GM13976 (cell line): Measurements from ENCODE around the gene HDAC9.
"Not testable (repeated sequence)": the region's sequence is repeated elsewhere in the genome, so short reads cannot be mapped to it uniquely, and the experiment has no call there.

Experiments used
- DNase-seq: peaks from one replicate; pipeline ENCODE4 v3.0.0; 2012; ENCODE audit warnings: low spot score
- CTCF ChIP-seq: IDR thresholded peaks from 2 replicates; pipeline ENCODE4 v1.5.1; 2012; ENCODE audit warnings: borderline replicate concordance, mild to moderate bottlenecking; ENCODE audit not compliant: insufficient read depth; ENCODE audit errors: extremely low read depth, missing control alignments, control extremely low read depth
- in situ Hi-C: fragments of 300-500 bp; cut with MboI; formaldehyde crosslinking; loops from one replicate; pipeline ENCODE4 v1.12.0; 2022; ENCODE audit warnings: low sequenced_read_pairs, mixed read lengths, inconsistent platforms; ENCODE audit not compliant: unreplicated experiment

Gene HDAC9

GRCh38 chr7:18971839-18972238 lies 476.3 kb downstream of the HDAC9 start:
- in situ Hi-C loops = no loop called here
- TF ChIP-seq CTCF = no peak

GRCh38 chr7:18974803-18975202 lies 479.3 kb downstream of the HDAC9 start:
- DNase-seq = no peak
- in situ Hi-C loops = no loop called here

More at GRCh38 chr7:18971839-18972238, 476.3 kb downstream of the HDAC9 start:
- no peak for DNase-seq

GRCh38 chr7:18975276-18975675 lies 479.7 kb downstream of the HDAC9 start:
- no peak for DNase-seq
- no peak for TF ChIP-seq CTCF
- in situ Hi-C loops = no loop called here

More at GRCh38 chr7:18974803-18975202, 479.3 kb downstream of the HDAC9 start:
- no peak for TF ChIP-seq CTCF

GRCh38 chr7:18975689-18976280 lies 480.2 kb downstream of the HDAC9 start:
- no peak for TF ChIP-seq CTCF
- in situ Hi-C loops = no loop called here
- no peak for DNase-seq

GRCh38 chr7:18976715-18977471 lies 481.3 kb downstream of the HDAC9 start:
- DNase-seq = no peak
- TF ChIP-seq CTCF = no peak
- in situ Hi-C loops = no loop called here

GRCh38 chr7:18978108-18978495 lies 482.6 kb downstream of the HDAC9 start:
- in situ Hi-C loops = no loop called here
- no peak for DNase-seq
- no peak for TF ChIP-seq CTCF

- in situ Hi-C loops, DNase-seq: not testable (repeated sequence)
Measured at GRCh38 chr7:18990700-18991099, 495.2 kb downstream of the HDAC9 start.
